Hematopoietic multipotent progenitor cell (in vitro differentiated cells): ENCODE measurements around the gene PRRC2B. TPM values are rescaled to one million over a fixed set of nuclear protein-coding genes. Genes with fewer than 3 reads are reported as not detected.
"Not testable (repeated sequence)": the region's sequence is repeated elsewhere in the genome, so short reads cannot be mapped to it uniquely, and the experiment has no call there.

Experiments used
- DNase-seq, 3 donors: peaks; one replicate each; pipeline ENCODE4 v3.0.0-alpha.2; 2011 to 2015; ENCODE audit warnings: low read depth in 2 of 3, low spot score in 2 of 3
- total RNA-seq: library from RNA; depleted of rRNA; stranded (reverse); fragments of >200 nt; gene quantifications from one replicate; pipeline ENCODE4 v1.2.3, GENCODE V29; 2012

PRRC2B gene
- total RNA-seq, result 82.9 TPM

GRCh38 chr9:131393622-131394463 lies at the start of gene PRRC2B:
Gene PRRC2B (plus strand): TSS chr9:131394086. CDS start chr9:131430145, 36,059 bp downstream.
- DNase-seq, result peak in 2 of 3 donors; percentile 86 to 91

GRCh38 chr9:131344931-131345535 lies 48.9 kb upstream of the PRRC2B start:
- DNase-seq, result not testable (repeated sequence)

- no peak for DNase-seq
Measured at GRCh38 chr9:131346559-131346958, 47.3 kb upstream of the PRRC2B start.

GRCh38 chr9:131347376-131348020 lies 46.4 kb upstream of the PRRC2B start:
- DNase-seq, result no peak

- no peak for DNase-seq
Measured at GRCh38 chr9:131348631-131349521, 45.0 kb upstream of the PRRC2B start.

GRCh38 chr9:131349522-131349880 lies 44.4 kb upstream of the PRRC2B start:
- no peak for DNase-seq

GRCh38 chr9:131349881-131350563 lies 43.9 kb upstream of the PRRC2B start:
- DNase-seq, result peak; percentile 60 to 81 (median 78)

GRCh38 chr9:131356479-131356878 lies 37.4 kb upstream of the PRRC2B start:
- DNase-seq, result peak in 1 of 3 donors; percentile 30

- no peak for DNase-seq
Measured at GRCh38 chr9:131358556-131358955, 35.3 kb upstream of the PRRC2B start.

- peak in 2 of 3 donors; percentile 32 to 84 for DNase-seq
Measured at GRCh38 chr9:131361202-131361833, 32.6 kb upstream of the PRRC2B start.

- no peak for DNase-seq
Measured at GRCh38 chr9:131365546-131365945, 28.3 kb upstream of the PRRC2B start.

GRCh38 chr9:131366761-131367401 lies 27.0 kb upstream of the PRRC2B start:
- peak in 1 of 3 donors; percentile 30 for DNase-seq

- DNase-seq, result no peak
Measured at GRCh38 chr9:131367450-131367849, 26.4 kb upstream of the PRRC2B start.

GRCh38 chr9:131370638-131371037 lies 23.2 kb upstream of the PRRC2B start:
- no peak for DNase-seq

GRCh38 chr9:131372599-131372973 lies 21.3 kb upstream of the PRRC2B start:
- not testable (repeated sequence) for DNase-seq

- not testable (repeated sequence) for DNase-seq
Measured at GRCh38 chr9:131374638-131375037, 19.2 kb upstream of the PRRC2B start.

GRCh38 chr9:131379056-131379455 lies 14.8 kb upstream of the PRRC2B start:
- DNase-seq, result no peak

- DNase-seq, result no peak
Measured at GRCh38 chr9:131382850-131383729, 10.8 kb upstream of the PRRC2B start.
